GM19043 (cell line): ENCODE measurements around the gene FKBP15.
A peak's percentile ranks its signal among the peaks of the same experiment; 100 is the strongest.
"Not testable (repeated sequence)": the region's sequence is repeated elsewhere in the genome, so short reads cannot be mapped to it uniquely, and the experiment has no call there.

Experiments used
- ATAC-seq: cut with Tn5 transposase; IDR thresholded peaks from one replicate; pipeline ENCODE4 v1.9.1; 2021; ENCODE audit warnings: low read depth; ENCODE audit not compliant: unreplicated experiment

The FKBP15 gene

GRCh38 chr9:113235701-113236255, 14.7 kb upstream of the FKBP15 start:
- not testable (repeated sequence) for ATAC-seq

DNA sequence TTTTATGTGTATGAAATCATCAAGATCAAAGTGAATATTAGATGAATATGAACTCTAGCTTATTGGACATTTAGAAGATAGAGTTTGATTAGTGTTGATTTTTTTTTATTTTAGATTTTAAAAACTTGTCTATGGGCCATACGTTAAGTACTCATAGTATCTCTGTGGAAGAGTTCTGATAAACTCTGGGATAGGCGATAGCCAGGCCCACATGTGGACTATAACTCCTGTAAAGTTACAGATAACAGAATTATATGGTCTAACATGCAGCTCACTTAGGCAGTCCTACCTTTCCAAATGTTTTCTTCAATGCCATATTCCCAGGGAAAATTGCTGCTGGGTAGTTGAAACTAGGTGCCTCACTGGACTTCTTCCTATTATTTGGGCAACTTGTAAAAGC, 10.6 kb upstream of the FKBP15 start:
- ATAC-seq: no peak

DNA sequence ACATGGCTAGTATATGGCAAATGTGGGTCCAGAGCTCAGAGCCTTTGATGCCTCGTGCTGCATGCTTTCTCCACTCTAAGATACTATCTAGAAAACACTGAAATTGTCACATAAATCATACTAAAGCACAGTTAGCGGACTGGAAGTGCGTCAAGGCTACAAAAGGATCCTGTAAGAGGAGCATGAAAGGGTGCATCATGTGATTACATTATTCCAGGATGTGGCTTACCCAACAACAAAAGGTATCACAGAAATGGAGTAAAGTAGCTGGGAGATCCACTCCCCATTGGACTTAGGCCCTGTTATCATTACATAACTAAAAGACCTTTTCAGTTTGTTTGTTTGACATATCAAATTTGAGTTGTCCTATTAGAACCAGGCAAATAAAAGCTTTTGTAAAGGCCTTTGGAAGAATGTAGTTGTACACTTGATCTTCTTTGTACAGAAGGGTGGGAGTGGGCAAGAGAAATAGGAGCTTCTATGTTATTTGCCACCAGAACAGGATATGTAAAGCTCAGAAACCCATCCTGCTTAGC, 7.1 kb upstream of the FKBP15 start:
- ATAC-seq: no peak

DNA sequence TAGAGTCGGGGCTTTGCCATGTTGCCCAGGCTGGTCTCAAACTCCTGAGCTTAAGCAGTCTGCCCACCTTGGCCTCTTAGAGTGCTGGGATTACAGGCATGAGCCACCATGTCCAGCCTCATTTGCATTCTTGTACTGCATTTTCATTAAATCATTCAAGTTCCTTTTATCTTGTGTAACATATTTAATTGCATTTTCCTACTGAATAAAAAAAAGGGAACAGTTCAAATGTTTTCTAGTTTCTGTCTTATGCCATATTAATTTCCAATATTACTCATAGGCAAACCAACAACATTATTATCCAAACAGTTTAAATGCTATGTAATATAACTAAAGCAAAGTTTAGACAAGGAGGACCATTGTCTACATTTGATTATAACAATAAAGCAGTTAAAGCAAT, 6.4 kb upstream of the FKBP15 start:
- no peak for ATAC-seq

- ATAC-seq: no peak
These were observed 2.9 kb upstream of the FKBP15 start for GRCh38 chr9:113223963-113224362.

GRCh38 chr9:113222482-113222841, 1.4 kb upstream of the FKBP15 start:
- no peak for ATAC-seq

DNA sequence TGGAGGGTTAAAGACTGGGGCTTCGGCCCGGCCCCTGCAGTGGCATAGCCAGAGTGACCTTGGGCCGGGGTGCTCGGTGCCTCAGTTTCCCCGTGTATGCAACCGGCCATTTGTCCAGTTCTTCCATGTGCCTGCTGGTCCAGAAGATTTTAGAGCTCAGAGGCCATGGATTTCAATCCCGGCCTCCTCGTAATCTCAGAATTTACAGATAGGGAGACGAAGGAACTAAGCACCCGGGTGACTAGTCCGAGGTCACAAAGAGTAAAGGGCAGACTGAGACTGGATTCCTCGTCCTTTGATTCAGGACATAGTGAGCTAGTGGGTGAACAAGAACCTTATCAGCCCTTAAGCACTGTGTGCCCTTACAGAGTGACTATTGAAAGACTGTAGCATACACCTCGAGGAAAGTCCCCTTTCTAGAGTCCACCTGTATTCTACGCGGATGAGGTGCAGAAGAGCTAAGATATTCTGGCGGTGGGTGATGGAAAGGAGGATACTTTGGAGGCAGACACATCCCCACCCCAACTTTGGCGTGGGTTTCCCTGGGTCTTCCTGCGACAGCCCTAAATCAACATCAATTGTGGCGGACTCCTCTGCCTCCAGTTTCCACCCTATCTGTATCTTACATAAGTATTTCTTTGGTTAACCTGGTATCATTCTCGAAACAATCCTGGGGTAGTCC, 864 bp upstream of the FKBP15 start:
- ATAC-seq: no peak

GRCh38 chr9:113220467-113221002, 542 bp downstream of the FKBP15 start:
- no peak for ATAC-seq

- peak; percentile 63 for ATAC-seq
These were observed 1.1 kb downstream of the FKBP15 start for GRCh38 chr9:113219969-113220368.

DNA sequence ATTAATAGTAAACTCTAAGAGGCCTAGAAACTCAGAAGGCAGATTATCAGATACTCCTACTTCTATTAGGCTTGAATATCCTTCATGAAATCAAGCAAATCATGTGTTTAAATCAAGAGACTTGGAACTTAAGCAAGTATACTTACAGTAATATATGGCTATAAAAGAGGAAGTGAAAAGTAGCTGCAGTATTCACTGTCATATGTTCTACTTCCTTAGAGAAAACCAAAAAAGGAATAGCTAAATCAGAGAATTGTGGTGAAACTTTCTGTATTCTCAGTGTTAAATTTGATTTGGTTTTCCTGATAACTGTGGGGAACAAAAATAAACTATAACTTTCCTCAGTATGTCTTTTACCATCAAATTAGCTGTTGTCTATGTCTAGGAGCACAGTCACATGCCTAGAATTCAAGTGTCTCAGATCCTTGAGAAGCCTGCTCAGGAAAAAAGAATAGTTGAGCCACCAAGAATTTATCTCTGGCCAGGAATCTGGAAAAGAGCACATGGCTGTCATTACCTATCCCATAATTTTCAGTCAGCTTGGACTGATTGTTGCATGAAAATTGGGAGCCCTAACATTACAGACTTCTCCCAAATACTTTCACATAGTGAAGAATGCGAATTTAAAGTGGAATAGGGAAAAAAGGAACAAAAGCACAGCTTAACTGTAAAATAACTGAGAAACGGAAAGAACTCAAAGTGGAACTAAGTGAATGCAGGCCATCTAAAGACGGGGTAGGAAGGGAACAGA, 1.7 kb downstream of the FKBP15 start:
- ATAC-seq: peak; percentile 36

DNA sequence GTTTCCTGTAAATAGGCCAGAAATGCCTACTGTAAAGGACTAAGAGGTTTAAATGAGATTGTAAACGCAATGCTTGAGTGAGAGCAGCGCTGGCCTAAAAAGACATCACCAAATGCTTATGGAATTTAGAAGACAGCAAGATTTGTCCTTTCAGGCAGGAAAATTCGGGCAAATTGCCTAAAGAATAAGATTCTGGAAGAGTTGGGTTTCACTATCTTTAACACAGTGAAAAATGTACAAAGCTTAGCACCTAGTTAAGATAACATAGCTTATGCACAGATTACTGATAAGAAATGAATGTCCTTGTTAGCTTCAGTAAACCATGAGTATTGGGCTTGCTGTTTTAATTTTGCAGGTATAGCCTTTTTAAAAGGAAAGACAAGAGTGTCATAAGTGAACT, 4.7 kb downstream of the FKBP15 start:
- no peak for ATAC-seq

GRCh38 chr9:113215132-113215531, 5.9 kb downstream of the FKBP15 start:
- ATAC-seq: no peak

DNA sequence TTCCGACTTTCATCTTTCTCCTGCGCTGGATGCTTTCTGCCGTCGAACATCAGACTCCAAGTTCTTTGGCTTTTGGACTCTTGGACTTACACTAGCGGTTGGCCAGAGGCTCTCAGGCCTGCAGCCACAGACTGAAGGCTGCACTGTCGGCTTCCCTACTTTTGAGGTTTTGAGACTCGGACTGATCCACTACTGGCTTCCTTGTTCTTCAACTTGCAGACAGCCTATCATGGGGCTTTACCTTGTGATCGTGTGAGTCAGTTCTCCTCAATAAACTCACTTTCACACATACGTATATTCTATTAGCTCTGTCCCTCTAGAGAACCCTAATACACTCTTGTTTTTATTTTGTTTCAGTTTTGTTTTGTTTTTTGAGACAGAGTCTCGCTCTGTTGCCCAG, 10.3 kb downstream of the FKBP15 start:
- no peak for ATAC-seq

DNA sequence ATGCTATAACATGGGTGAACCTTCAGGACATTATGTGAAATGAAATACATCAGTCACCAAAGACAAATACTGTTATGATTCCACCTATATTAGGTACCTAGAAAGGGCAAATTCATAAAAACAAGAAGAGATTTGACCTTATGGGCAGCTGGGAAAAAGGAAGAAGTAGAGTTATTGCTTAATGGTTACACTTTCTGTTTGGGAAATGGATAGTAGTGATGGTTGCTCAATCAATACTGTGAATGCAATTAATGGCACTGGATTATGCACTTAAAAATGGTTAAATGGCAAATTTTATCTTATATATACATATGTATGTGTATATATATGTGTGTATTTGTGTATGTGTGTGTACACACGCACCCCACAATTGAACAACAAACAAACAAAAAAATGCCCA, 15.2 kb downstream of the FKBP15 start:
- ATAC-seq: no peak

DNA sequence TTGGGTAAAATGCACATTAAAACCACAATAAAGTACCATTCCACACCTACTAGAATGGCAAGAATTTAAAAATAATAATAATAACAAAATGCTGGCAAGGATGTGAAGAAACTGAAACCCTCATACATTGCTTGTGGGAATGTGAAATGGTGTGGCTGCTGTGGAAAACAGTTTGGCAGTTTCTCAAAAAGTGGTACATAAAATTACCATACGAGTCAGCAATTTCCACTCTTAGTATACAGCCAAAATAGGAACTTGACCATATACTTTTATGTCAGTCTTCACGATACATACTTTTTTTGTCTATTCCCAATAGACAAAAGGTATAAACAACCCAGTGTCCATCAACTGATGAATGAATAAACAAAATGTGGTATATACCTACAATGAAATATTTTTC, 15.6 kb downstream of the FKBP15 start:
- no peak for ATAC-seq

DNA sequence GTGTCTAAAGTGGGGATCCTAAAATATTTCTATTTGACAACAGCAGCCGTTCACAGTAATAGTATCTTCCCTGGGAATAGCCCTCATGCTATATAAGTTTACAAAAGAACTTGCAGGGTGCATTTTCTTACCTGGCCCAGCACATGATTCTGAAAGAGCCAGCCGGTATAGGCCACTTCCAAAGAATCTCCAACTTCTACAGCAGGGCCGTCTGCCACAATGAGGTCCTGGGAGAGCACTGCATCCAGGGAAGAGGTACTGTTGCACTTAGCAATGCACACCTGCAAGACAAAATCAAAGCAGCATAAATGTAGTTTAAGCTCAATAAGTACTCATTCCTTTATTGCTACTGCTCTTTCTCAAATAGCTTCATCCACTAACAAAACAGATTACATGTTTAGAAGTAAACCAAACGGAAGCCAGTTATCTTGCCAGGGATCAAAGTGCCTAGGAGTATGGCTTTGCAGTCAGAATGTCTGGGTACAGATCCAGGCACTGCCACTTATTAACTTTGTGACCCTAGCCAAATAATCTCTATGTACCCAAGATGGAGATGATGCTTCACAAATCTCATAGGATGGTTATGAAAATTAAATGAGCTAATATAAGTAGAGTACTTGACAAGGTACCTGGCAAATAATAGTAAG, 21.3 kb downstream of the FKBP15 start:
- no peak for ATAC-seq

GRCh38 chr9:113192455-113192854, 28.6 kb downstream of the FKBP15 start:
- ATAC-seq: no peak

DNA sequence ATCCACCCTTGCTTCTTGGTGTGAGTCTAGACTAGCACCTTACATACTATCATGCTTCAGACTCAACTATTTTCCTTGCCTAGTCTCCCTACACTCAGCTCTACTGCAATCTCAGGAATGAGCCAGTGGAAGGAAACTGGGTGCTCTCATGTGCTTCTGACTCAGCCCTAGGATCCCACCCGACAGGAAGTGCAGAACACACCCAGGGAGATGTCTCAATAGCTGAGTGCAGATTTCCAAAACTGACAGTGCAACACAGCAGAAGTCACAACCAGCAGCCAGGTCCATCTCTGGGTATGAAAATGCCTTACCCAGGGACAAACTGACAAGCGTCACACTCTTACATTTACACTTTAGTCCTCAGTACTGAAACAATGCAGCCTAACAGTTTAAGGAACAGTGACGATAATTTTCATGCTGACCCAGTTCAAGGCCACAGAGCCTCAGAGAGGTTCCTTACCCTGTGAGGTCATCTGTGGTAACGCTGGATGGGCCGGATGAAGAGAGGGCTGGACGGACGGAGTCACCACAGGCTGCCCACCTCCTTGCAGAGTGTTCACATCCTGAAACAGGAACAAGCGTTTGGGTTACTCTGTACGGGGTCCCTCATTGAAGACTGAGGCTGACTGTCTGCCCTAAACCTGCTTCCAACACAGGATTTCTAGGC, 33.0 kb downstream of the FKBP15 start:
- no peak for ATAC-seq

GRCh38 chr9:113186137-113186755, 34.8 kb downstream of the FKBP15 start:
- no peak for ATAC-seq

DNA sequence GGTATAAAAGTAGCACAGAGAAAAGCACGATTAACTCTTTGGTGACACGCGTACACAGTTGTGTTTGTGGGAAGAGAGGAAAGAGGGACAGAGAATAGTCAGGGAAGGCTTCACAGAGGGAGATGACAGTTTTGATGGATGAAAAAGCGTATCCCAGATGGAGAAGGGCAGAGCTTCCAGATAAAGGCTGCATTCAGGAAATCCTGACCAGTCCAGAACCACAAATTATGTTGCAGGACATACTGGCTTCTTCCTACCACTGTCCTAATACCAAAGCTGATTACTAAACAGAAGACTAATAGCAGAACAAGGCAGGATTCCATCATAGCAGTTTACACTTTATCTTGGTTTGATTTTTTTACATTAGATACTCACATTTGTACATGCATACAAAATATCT, 35.8 kb downstream of the FKBP15 start:
- no peak for ATAC-seq
